K562 treated with DMSO at 1 percent for 12 hours (cell line): ENCODE results near the gene PEX16. TPM values are rescaled to one million over a fixed set of nuclear protein-coding genes. Genes with fewer than 3 reads are reported as not detected.

ENCODE experiments used
- total RNA-seq: library from RNA; unstranded; fragments of 300-600 nt; gene quantifications from 2 replicates; pipeline ENCODE4 v1.2.3, GENCODE V29; 2022; ENCODE audit not compliant: insufficient read depth

Gene PEX16
- total RNA-seq: 31.6 and 39.4 TPM in 2 replicates

DNA sequence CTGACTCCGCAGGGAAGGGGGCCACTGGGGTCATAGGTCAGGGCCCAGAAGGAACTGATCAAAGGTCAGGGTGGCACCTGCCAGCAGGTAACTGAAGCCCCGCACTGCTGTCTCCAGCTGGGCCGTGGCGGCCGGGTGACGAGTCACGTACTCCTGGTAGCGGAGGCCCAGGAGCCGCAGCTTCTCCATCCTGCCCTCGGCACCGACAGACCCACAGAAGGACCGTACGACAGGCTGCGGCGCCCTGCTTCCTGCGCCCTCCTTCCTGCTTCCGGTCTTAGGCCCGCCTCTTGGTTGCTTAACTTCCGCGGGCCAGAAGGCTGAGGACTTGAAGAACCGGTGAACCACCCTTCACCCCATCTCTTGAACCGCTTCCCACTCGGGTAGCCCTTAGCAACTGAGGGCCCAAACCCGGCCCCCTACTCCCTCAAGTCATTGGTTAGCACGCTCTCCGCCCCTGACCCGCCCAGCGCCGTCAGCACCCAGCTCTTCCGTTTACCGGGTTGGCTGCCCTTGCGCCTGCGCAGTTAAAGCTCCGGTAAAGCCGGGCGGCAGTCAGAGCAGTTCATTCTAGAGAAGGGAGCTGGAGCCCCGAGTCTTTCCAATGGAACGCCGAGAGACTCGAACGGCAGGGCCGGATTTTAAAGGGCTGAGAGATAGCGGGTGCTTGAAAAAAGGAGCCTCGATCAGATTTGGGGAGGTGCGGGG is at the start of gene PEX16:
PEX16 (minus strand) TSS at position 255 of the 708 bp plus-strand sequence; CDS start at position 189, 66 bp downstream.

DNA sequence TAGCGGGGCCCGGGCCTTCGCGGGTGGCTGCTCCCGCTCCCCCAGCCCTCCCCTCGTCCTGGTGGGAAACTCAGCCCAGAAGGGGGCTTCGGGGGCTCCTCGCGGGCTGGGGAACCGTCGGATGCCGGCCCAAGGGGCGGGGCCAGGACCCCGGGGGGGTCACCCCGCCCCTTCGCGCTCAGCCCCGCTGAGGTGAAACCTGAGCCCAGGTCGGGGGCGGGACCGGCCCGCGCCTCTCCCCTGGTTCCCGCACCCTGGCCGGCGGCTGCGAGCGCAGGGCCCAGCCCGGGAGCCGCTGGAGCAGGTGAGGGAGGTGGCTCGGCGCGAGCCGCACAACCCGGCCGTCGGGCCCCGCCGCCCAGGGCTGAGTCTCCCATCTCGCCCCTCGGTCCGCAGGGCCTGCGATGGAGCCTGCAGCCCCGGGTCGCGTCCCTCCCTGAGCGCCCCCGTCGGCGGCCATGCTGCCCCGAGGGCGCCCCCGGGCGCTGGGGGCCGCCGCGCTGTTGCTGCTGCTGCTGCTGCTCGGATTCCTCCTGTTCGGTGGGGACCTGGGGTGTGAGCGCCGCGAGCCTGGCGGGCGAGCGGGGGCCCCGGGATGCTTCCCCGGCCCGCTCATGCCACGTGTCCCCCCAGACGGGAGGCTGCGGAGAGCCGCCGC is 4.9 kb upstream of the PEX16 start, which contains the start of gene LARGE2:
LARGE2 (plus strand) TSS at position 232 of the 658 bp plus-strand sequence; CDS start at position 459, 227 bp downstream.

DNA sequence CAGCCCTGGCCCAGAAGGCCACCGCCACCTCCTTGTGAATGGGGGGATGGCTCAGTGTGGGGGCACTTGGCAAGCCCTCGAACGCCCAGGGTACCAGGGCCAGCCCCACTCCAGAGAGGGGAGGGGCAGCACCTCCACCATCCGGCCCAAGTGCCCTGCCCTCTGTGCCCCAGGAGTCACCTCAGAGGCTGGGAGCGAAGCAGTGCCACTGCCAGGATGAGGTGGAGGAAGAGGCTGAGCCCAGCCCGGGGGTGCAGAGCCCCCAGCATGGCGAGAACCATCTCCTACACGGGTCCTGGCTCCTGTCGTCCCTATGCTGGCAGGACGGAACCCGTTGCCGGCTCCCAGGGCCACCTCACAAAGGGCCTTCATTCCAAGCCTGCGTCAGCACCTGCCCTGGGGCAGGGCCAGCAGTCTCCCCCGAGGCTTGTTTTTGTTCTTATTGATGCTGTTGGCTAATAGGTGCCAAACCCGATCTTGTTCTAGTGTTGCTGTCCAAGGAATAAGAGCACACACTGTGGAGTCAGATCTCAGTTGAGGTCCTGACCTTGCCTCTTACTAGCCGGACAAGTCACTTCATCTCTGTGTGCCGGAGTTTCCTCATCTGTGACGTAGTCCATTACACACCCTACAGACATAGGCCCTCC is 10.6 kb downstream of the PEX16 start, which contains the start of gene FREY1:
FREY1 (minus strand) TSS at position 307 of the 647 bp plus-strand sequence; CDS start at position 281, 26 bp downstream.

DNA sequence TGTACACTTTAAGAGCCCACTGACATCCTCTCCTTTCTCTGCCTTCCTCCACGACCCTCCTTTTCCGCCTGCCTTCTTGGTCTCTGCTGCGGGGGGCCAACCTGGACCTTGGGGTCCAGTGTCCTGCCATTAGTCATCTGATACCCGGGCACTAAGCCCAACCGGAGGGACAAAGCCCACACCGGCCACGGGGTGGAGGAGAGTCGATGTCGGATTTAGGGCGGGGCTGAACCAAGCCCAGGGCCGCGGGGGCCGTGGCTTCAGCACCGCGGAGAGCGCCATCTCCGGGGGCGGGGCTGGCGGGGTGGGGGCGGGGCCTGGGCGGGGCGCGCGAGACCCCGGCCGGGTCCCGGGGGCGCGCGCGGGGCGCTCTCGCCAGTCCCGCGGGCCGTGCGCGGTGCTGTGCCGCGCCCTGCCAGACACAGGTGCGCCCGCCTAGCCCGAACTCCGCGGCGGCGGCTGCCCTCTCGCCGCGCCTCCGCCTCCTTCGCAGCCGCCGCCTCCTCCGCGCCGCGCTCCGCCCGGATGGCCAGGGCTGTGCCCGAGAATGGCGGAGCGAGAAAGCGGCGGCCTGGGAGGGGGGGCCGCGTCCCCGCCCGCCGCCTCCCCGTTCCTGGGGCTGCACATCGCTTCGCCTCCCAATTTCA is 32.3 kb downstream of the PEX16 start, which contains the start of gene MAPK8IP1:
MAPK8IP1 (plus strand) TSS at position 378 of the 647 bp plus-strand sequence; CDS start at position 548, 170 bp downstream.

Other genes starting within 250 kb of the PEX16 start
- 7.3 and 15.9 TPM in 2 replicates for gene SLC35C1, start 112.7 kb downstream of the PEX16 start, total RNA-seq
- 7.2 and 20.0 TPM in 2 replicates for gene CRY2, start 70.4 kb downstream of the PEX16 start, total RNA-seq
- gene MAPK8IP1, start 32.2 kb downstream of the PEX16 start, total RNA-seq: 4.2 and 5.8 TPM in 2 replicates
- gene FREY1, start 10.6 kb downstream of the PEX16 start, total RNA-seq: not detected in 2 replicates
- gene LARGE2, start 4.8 kb upstream of the PEX16 start, total RNA-seq: 4.0 and 5.0 TPM in 2 replicates
- 9.1 and 27.2 TPM in 2 replicates for gene PHF21A, start 203.6 kb upstream of the PEX16 start, total RNA-seq